OCI-LY3 (cell line): Measurements from ENCODE around the gene CCR8.
"Not testable (repeated sequence)": the region's sequence is repeated elsewhere in the genome, so short reads cannot be mapped to it uniquely, and the experiment has no call there.

ENCODE experiments used
- H2AFZ ChIP-seq: fragments of 200-600, 300-600 bp; shearing (Covaris generic); 2 replicates; pipeline ENCODE4 v1.6.0; 2014; ENCODE audit warnings: antibody characterized with exemption, low read depth, low read length
- H3K27ac ChIP-seq: fragments of 200-600, 300-600 bp; sonication (generic); 2 replicates; pipeline ENCODE4 v1.5.1; 2014; ENCODE audit warnings: mild to moderate bottlenecking, low read length, moderate library complexity, mixed read lengths
- H3K27me3 ChIP-seq: fragments of 200-600, 300-600 bp; sonication (generic); 2 replicates; pipeline ENCODE4 v1.6.1; 2014; ENCODE audit warnings: low read depth, low read length, mixed read lengths
- H3K36me3 ChIP-seq: fragments of 200-600, 300-600 bp; sonication (generic); replicated peaks from 2 replicates; pipeline ENCODE3; 2014; ENCODE audit warnings: low read depth, low read length, mixed read lengths
- H3K4me1 ChIP-seq: fragments of 300-600, 200-600 bp; sonication (generic); 2 replicates; pipeline ENCODE4 v1.6.1; 2014; ENCODE audit warnings: low read length, mixed read lengths
- H3K4me2 ChIP-seq: fragments of 200-600, 300-600 bp; sonication (generic); 2 replicates; pipeline ENCODE4 v1.6.1; 2014; ENCODE audit warnings: low read length, mixed read lengths
- H3K4me3 ChIP-seq: fragments of 300-600, 200-600 bp; sonication (generic); 2 replicates; pipeline ENCODE4 v1.5.1; 2014; ENCODE audit warnings: antibody characterized with exemption, mild to moderate bottlenecking, low read length, moderate library complexity
- H3K79me2 ChIP-seq: fragments of 300-600, 200-600 bp; shearing (Covaris generic); 2 replicates; pipeline ENCODE4 v1.6.1; 2014; ENCODE audit warnings: mild to moderate bottlenecking, low read length, mixed read lengths
- H3K9ac ChIP-seq: fragments of 300-600, 200-600 bp; shearing (Covaris generic); 2 replicates; pipeline ENCODE4 v1.6.0; 2014; ENCODE audit warnings: mild to moderate bottlenecking, low read length, moderate library complexity
- H3K9me3 ChIP-seq: fragments of 200-600, 300-600 bp; shearing (Covaris generic); 2 replicates; pipeline ENCODE4 v1.6.1; 2014; ENCODE audit warnings: low read length, mixed read lengths; ENCODE audit not compliant: insufficient read depth
- H4K20me1 ChIP-seq: fragments of 200-600, 300-600 bp; sonication (generic); 2 replicates; pipeline ENCODE4 v1.6.1; 2016; ENCODE audit warnings: low read length, mixed read lengths; ENCODE audit not compliant: insufficient read depth
- CTCF ChIP-seq: fragments of 200-600, 300-600 bp; sonication (generic); IDR thresholded peaks from 2 replicates; pipeline ENCODE4 v1.5.1; 2014; ENCODE audit warnings: antibody characterized with exemption, low read length, low read depth
- EZH2phosphoT487 ChIP-seq: fragments of 200-600 bp; shearing (Covaris generic); IDR thresholded peaks from 2 replicates; pipeline ENCODE4 v1.6.1; 2018; ENCODE audit warnings: antibody characterized with exemption, mixed run types, low read depth

CCR8 gene

DNA sequence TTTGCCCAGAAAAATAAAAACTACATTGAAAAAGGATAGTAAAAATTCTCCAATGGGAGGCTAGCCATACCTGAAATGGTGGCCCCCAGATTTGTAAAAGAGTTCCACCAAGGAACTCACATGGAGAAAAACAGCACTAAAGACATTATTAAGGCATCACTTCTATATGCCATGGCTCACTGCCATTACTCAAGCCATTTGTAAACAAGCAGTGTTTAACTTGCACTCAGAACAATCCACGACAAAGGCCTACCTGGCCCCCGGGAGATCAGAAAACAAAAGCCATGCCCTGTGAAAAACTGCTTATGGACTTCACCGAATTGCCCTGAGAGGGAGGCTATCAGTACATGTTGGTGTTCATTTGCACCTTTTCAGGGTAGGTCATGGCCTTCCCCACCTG lies 19.6 kb downstream of the CCR8 start:
- TF ChIP-seq EZH2phosphoT487: no peak
- no peak overlapping the region for H2AFZ ChIP-seq

DNA sequence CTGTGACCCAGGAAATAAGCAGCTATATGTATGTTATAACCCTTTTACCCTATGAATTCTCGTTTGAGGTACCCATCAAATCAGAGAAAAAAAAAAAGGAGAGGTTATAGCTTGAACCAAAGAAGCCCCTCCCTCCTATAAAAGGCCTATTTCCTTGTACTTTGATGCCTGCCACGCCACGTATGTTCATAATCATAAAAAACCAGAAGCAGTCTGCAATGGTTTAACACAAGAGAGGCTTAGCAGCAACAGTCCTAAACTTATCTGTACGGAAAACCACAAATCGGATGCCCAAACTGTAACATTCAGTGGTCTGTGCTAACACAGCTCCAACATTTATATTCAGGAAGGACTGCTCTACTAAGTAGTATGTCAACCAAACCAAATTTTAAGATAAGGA lies 21.2 kb downstream of the CCR8 start:
- Histone ChIP-seq H3K79me2 (no peaks in the 10 kb centered on the region), H2AFZ (no peak overlapping the region), H3K27ac (no peak overlapping the region), H3K27me3 (peaks cover 11% of the 10 kb centered on the region), H3K9ac (no peak overlapping the region), H3K9me3 (no peaks in the 10 kb centered on the region), H3K4me2 (no peak overlapping the region), H3K4me1 (peaks cover 16% of the 10 kb centered on the region), H4K20me1 (no peaks in the 10 kb centered on the region), H3K4me3 (no peak overlapping the region), H3K36me3 (no peaks in the 10 kb centered on the region)
- TF ChIP-seq CTCF (no peak), EZH2phosphoT487 (no peak)

More for the DNA sequence above, 19.6 kb downstream of the CCR8 start:
- peaks cover 16% of the 10 kb centered on the region for H3K4me1 ChIP-seq
- no peaks in the 10 kb centered on the region for H3K9me3 ChIP-seq
- no peaks in the 10 kb centered on the region for H3K27me3 ChIP-seq
- no peaks in the 10 kb centered on the region for H3K36me3 ChIP-seq
- H3K9ac ChIP-seq: no peak overlapping the region
- no peak overlapping the region for H3K27ac ChIP-seq
- no peak overlapping the region for H3K4me2 ChIP-seq
- H4K20me1 ChIP-seq: no peaks in the 10 kb centered on the region
- H3K79me2 ChIP-seq: no peaks in the 10 kb centered on the region
- no peak overlapping the region for H3K4me3 ChIP-seq

DNA sequence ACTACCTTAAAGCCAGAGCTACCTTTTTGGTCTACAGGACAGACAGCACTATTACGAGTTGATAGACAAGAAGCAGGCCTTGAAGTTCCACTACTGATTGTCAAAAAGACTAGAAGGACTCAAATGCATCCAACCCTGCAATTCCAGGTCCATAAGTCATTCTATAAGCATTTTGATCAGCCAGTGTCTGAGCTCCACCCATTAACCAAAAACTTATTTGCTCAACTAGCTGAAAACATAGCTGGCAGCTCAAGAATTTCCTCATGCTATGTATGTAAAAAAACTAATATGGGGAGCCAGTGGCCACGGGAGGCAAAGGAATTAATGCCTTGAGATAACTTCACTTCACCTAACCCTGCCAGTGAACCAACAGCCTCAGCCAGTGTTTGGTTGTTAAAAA lies 21.6 kb downstream of the CCR8 start:
- H4K20me1 ChIP-seq, H2AFZ ChIP-seq, H3K9ac ChIP-seq, H3K79me2 ChIP-seq, H3K4me3 ChIP-seq, H3K36me3 ChIP-seq, H3K4me2 ChIP-seq, H3K9me3 ChIP-seq, H3K27ac ChIP-seq: not testable (repeated sequence)
- H3K4me1 ChIP-seq: peaks cover 16% of the 10 kb centered on the region
- peaks cover 12% of the 10 kb centered on the region for H3K27me3 ChIP-seq

GRCh38 chr3:39353168-39353927 lies 23.8 kb downstream of the CCR8 start:
- not testable (repeated sequence) for H3K9ac ChIP-seq, H3K27ac ChIP-seq, H3K9me3 ChIP-seq, H3K36me3 ChIP-seq, H3K79me2 ChIP-seq, H3K4me2 ChIP-seq, H2AFZ ChIP-seq, H3K4me1 ChIP-seq, H3K4me3 ChIP-seq, H4K20me1 ChIP-seq
- peaks cover 12% of the 10 kb centered on the region for H3K27me3 ChIP-seq

- Histone ChIP-seq H3K27ac (no peak overlapping the region), H3K27me3 (peaks cover 17% of the 10 kb centered on the region), H3K4me3 (no peak overlapping the region), H3K79me2 (no peaks in the 10 kb centered on the region), H3K9ac (no peak overlapping the region), H4K20me1 (no peaks in the 10 kb centered on the region), H3K4me1 (no peaks in the 10 kb centered on the region), H3K4me2 (no peak overlapping the region), H2AFZ (no peak overlapping the region), H3K36me3 (no peaks in the 10 kb centered on the region), H3K9me3 (no peaks in the 10 kb centered on the region)
- TF ChIP-seq CTCF (no peak), EZH2phosphoT487 (no peak)
Observed at GRCh38 chr3:39358333-39358732, 28.8 kb downstream of the CCR8 start.
